C4-2B (cell line): ENCODE results near the gene GBA2.

ENCODE experiments used
- H3K27ac ChIP-seq: fragments of 450-650 bp; 2 replicates; pipeline ENCODE4 v1.5.1; 2017
- ZFX ChIP-seq: fragments of 450-650 bp; IDR thresholded peaks from 2 replicates; pipeline ENCODE4 v1.6.1; 2017
- TF ChIP-seq, protein P1 (sequence below): fragments of 450-650 bp; conservative IDR thresholded peaks from 2 replicates; pipeline ENCODE4 v1.5.1; 2017; ENCODE audit warnings: mild to moderate bottlenecking

GBA2 gene

DNA sequence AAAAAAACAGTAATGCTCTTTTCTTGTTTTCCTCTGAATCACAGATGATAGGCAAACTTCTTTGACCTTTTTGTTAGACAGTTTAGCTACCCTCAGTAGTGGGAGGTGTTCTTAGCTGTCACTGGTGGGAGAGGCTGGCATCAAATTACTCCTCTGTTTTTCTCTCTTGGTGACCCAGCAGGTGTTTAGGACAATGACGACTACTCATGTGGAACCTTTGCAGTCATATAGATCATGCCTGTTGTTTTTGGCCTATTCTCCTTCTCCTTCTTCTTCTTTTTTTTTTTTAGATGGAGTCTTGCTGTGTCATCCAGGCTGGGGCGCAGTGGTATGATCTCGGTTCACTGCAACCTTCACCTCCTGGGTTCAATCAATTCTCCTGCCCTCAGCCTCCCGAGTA is 27.0 kb upstream of the GBA2 start:
- TF ChIP-seq, protein P1, sequence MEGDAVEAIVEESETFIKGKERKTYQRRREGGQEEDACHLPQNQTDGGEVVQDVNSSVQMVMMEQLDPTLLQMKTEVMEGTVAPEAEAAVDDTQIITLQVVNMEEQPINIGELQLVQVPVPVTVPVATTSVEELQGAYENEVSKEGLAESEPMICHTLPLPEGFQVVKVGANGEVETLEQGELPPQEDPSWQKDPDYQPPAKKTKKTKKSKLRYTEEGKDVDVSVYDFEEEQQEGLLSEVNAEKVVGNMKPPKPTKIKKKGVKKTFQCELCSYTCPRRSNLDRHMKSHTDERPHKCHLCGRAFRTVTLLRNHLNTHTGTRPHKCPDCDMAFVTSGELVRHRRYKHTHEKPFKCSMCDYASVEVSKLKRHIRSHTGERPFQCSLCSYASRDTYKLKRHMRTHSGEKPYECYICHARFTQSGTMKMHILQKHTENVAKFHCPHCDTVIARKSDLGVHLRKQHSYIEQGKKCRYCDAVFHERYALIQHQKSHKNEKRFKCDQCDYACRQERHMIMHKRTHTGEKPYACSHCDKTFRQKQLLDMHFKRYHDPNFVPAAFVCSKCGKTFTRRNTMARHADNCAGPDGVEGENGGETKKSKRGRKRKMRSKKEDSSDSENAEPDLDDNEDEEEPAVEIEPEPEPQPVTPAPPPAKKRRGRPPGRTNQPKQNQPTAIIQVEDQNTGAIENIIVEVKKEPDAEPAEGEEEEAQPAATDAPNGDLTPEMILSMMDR: no peak
- no peak for TF ChIP-seq ZFX
- H3K27ac ChIP-seq: no peak overlapping the region

DNA sequence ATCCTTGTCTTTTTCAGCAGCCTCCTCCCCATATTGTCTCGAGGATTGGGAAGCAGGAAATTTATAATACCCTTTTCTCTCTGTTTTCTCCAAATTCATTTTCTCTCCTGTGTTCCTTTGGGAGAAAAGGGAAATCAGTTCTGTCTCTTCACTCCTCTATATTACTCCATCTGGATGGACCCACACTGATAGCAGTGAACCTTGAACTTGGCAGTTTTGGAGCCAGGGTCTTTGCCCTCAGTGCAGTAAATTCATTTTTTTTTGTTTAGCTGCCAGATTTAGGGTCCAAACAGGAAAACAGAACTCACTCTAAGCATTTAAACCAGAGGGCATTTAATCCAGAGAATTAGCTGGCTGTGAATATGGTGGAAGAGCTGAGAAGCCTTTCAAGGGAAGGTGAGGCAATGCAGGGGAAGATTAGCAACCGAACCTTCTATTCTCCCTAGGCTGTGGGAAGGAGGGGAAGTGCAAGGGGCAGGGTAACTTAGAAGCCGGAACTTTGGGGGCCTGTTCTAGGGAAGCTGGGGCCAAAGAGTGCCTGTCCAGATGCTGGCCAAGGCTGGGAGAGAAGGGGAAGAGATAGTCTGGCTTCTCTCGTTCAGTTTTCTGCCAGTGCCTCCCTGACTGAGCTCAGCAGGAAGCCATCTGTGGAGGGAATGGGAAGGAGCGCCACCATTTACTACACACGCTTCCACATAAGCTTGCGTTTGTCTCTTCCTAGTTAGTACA is 26.0 kb upstream of the GBA2 start:
- no peak for TF ChIP-seq ZFX
- TF ChIP-seq, protein P1: no peak
- no peak overlapping the region for H3K27ac ChIP-seq

DNA sequence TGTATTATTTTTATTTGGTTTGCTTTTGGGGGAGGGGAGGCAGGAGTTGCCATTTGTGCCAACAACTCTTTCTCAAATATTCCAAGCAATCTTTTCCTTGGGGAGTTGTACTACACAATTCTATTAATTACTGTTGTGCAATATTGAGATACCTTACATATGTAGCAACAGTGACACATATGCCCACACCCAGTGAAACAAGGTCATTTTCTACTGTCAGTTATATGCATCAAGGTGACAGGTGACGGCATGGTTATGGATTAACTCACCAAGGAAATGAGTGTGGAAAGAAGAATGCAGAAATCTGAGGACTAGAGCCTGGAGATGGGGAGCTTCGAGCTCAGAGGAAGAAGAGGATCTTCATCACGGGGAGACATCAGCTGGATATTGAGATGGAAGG is 22.9 kb upstream of the GBA2 start:
- H3K27ac ChIP-seq: peak overlapping the region; percentile 57
- TF ChIP-seq ZFX: no peak
- TF ChIP-seq, protein P1: no peak

DNA sequence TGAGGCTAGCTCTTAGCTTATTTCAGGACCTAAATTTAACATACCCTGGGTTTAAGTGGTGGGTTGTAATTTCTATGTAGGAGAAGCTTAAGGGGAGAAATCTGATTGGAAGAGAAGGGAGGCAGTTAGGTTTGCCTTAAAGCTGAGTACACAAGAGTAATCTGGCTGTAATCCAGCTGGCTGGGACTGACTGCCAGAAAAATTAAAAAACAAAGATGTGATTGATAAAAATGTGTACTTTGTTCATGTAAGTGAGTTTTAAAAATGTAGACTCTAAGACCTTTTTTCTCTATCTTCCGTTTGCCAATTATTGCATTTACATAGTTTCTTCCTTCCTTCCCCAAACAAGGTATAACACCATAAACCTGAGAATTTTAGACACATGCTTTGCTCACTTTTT is 22.5 kb upstream of the GBA2 start:
- TF ChIP-seq, protein P1: no peak
- TF ChIP-seq ZFX: no peak
- H3K27ac ChIP-seq: peak overlapping the region; percentile 72; the same call in 1 of the 2 replicates

DNA sequence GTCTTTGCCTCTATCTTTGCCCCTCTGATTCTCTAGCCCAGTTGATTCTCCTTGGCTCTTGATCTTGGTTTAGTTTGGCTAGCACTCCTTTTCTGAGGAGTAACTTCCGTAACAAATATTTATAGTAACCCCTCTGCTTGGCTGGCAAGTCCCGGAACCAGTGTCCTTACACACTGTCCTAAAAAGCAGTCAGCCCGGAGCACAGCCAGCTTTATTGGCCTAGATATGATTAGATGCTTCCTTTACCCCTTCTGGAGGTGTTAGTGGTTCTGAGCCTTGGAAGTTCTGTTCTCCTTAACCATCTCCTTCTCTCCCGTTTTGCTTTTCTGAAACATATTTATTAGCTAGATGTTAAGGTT is 22.0 kb upstream of the GBA2 start:
- H3K27ac ChIP-seq: peak overlapping the region; percentile 72; the same call in 1 of the 2 replicates
- no peak for TF ChIP-seq ZFX
- TF ChIP-seq, protein P1: no peak

DNA sequence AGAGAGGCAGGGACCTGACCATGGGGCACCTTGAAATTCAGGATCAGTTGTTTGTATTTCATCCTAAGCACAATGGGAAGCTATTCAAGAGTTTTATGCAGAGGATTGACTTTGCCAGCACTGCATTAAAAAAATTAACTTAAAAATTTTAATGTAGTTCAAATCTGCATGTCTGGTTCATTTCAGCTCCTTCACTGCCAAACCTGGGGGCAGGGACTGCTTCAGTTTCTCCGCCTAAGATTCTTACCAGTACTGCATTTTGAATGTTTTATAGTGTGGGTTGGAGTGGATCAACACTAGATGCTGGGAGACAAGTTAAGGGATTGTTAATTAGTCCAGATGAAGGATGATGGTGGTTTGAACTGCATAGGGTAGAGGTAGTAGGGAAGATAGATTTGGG is 20.7 kb upstream of the GBA2 start:
- no peak for TF ChIP-seq ZFX
- TF ChIP-seq, protein P1: no peak
- peak overlapping the region; percentile 72; the same call in 1 of the 2 replicates for H3K27ac ChIP-seq

DNA sequence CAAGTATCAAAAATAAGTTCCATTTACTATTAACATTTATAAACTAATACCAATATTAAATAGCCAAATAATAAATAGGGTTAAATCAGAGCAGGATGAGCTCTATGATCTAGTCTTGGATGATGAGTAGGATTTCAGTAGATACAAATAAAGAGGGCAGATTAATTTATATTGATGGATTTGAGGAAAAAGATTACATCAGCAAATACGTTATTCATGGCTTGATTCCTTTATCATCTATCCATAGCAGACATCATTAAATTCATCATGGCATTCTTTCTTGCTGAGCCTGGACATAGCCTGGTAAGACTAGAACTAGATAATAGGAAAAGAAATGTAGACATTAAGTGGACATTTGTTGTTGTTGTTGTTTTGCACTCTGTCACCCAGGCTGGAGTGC is 18.4 kb upstream of the GBA2 start:
- TF ChIP-seq, protein P1: no peak
- TF ChIP-seq ZFX: no peak
- no peak overlapping the region for H3K27ac ChIP-seq
